Measurements from ENCODE around the gene TRIM65. TPM values are rescaled to one million over a fixed set of nuclear protein-coding genes. Genes with fewer than 3 reads are reported as not detected.

Gene TRIM65
- total and polyA plus RNA-seq, 2 of the 13 experiments (the other 11 are each of a cell fraction or from before 2014, with no cell fraction given): 10.3 to 22.4 TPM

- TF ChIP-seq SYNCRIP (IDR thresholded peaks at IDR 0.05; ENCODE audit: insufficient read depth, low read depth, low read length) (no peak), JUNB (CRISPR knock-in tag; IDR thresholded peaks at IDR 0.05; ENCODE audit: borderline replicate concordance) (no peak), MAF1 (CRISPR knock-in tag; IDR thresholded peaks at IDR 0.05; ENCODE audit: borderline replicate concordance) (peak; percentile 86; the same call in 1 of the 2 replicates), ZNF496 (CRISPR knock-in tag; IDR thresholded peaks at IDR 0.05; ENCODE audit: insufficient replicate concordance) (no peak), SMARCE1 (IDR thresholded peaks at IDR 0.05; ENCODE audit: borderline replicate concordance) (no peak), PHF21A (CRISPR knock-in tag; IDR thresholded peaks at IDR 0.05) (peak; percentile 99), ZNF20 (CRISPR knock-in tag; IDR thresholded peaks at IDR 0.05) (no peak), ZNF646 (CRISPR knock-in tag; IDR thresholded peaks at IDR 0.05) (no peak), ZNF839 (CRISPR knock-in tag; IDR thresholded peaks at IDR 0.05; ENCODE audit: borderline replicate concordance) (peak; percentile 88; the same call in 1 of the 2 replicates), MED13 (CRISPR knock-in tag; IDR thresholded peaks at IDR 0.05) (peak; percentile 86), ZBTB25 (CRISPR knock-in tag; IDR thresholded peaks at IDR 0.05) (peak; percentile 98), GPN1 (CRISPR knock-in tag; IDR thresholded peaks at IDR 0.05; ENCODE audit: borderline replicate concordance) (no peak), SMAD9 (CRISPR knock-in tag; IDR thresholded peaks at IDR 0.05) (no peak), BORCS8-MEF2B (CRISPR knock-in tag; IDR thresholded peaks at IDR 0.05) (peak; percentile 97)
- TF ChIP-seq, protein P1, sequence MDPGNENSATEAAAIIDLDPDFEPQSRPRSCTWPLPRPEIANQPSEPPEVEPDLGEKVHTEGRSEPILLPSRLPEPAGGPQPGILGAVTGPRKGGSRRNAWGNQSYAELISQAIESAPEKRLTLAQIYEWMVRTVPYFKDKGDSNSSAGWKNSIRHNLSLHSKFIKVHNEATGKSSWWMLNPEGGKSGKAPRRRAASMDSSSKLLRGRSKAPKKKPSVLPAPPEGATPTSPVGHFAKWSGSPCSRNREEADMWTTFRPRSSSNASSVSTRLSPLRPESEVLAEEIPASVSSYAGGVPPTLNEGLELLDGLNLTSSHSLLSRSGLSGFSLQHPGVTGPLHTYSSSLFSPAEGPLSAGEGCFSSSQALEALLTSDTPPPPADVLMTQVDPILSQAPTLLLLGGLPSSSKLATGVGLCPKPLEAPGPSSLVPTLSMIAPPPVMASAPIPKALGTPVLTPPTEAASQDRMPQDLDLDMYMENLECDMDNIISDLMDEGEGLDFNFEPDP (CRISPR knock-in tag; conservative IDR thresholded peaks at IDR 0.05): 0 out of 2 replicates have a peak, but pooled peaks have one; percentile 62
- TF ChIP-seq, protein P2, sequence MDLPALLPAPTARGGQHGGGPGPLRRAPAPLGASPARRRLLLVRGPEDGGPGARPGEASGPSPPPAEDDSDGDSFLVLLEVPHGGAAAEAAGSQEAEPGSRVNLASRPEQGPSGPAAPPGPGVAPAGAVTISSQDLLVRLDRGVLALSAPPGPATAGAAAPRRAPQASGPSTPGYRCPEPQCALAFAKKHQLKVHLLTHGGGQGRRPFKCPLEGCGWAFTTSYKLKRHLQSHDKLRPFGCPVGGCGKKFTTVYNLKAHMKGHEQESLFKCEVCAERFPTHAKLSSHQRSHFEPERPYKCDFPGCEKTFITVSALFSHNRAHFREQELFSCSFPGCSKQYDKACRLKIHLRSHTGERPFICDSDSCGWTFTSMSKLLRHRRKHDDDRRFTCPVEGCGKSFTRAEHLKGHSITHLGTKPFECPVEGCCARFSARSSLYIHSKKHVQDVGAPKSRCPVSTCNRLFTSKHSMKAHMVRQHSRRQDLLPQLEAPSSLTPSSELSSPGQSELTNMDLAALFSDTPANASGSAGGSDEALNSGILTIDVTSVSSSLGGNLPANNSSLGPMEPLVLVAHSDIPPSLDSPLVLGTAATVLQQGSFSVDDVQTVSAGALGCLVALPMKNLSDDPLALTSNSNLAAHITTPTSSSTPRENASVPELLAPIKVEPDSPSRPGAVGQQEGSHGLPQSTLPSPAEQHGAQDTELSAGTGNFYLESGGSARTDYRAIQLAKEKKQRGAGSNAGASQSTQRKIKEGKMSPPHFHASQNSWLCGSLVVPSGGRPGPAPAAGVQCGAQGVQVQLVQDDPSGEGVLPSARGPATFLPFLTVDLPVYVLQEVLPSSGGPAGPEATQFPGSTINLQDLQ (CRISPR knock-in tag; IDR thresholded peaks at IDR 0.05): peak; percentile 62; the same call in 1 of the 2 replicates
These were observed 8.2 kb upstream of the TRIM65 start, which contains the start of gene MRPL38 (continued) for GRCh38 chr17:75904749-75905521.

All from HepG2 (cell line).